Astrocyte (in vitro differentiated cells and primary cell): Measurements from ENCODE around the gene EDN2. TPM values are rescaled to one million over a fixed set of nuclear protein-coding genes. Genes with fewer than 3 reads are reported as not detected.

ENCODE experiments used
- DNase-seq: peaks from one replicate; pipeline ENCODE4 v3.0.0-alpha.2; 2010; ENCODE audit warnings: low read depth
- FAIRE-seq: peaks from 2 replicates; lab custom pipeline; 2011; peaks lifted over from hg19 to GRCh38; lab: Jason Lieb, UNC
- H2AFZ ChIP-seq: 2 replicates; pipeline ENCODE4 v1.6.0; 2012; ENCODE audit warnings: low read depth, low read length, inconsistent platforms
- H3K27ac ChIP-seq: 2 replicates; pipeline ENCODE4 v1.5.1; 2011; ENCODE audit warnings: low read depth, low read length, inconsistent platforms
- H3K27me3 ChIP-seq: 2 replicates; pipeline ENCODE4 v1.6.0; 2011; ENCODE audit warnings: low read length, inconsistent platforms; ENCODE audit not compliant: insufficient read depth
- H3K36me3 ChIP-seq: 2 replicates; pipeline ENCODE4 v1.5.1; 2011; ENCODE audit warnings: low read length, inconsistent platforms; ENCODE audit not compliant: insufficient read depth
- H3K4me1 ChIP-seq: 2 replicates; pipeline ENCODE4 v1.5.1; 2011; ENCODE audit warnings: low read length, inconsistent platforms; ENCODE audit not compliant: insufficient read depth
- H3K4me2 ChIP-seq: 2 replicates; pipeline ENCODE4 v1.6.0; 2012; ENCODE audit warnings: low read length, inconsistent platforms
- H3K4me3 ChIP-seq: 2 replicates; pipeline ENCODE4 v1.5.1; 2011; ENCODE audit warnings: low read depth, mild to moderate bottlenecking, low read length, inconsistent platforms; ENCODE audit not compliant: insufficient read depth
- H3K79me2 ChIP-seq: 2 replicates; pipeline ENCODE4 v1.6.0; 2012; ENCODE audit warnings: mild to moderate bottlenecking, low read length, inconsistent platforms; ENCODE audit not compliant: insufficient read depth
- H3K9ac ChIP-seq: 2 replicates; pipeline ENCODE4 v1.6.0; 2012; ENCODE audit warnings: mild to moderate bottlenecking, low read length, inconsistent platforms
- H3K9me3 ChIP-seq: 2 replicates; pipeline ENCODE4 v1.5.1; 2012; ENCODE audit warnings: low read depth, mild to moderate bottlenecking, low read length, inconsistent platforms; ENCODE audit not compliant: insufficient read depth
- H4K20me1 ChIP-seq: 2 replicates; pipeline ENCODE4 v1.6.0; 2012; ENCODE audit warnings: low read length, inconsistent platforms; ENCODE audit not compliant: insufficient read depth
- H3K27ac Mint-ChIP-seq: one replicate; pipeline ENCODE4 v1.8.0; 2021; ENCODE audit warnings: mild to moderate bottlenecking, mixed read lengths; ENCODE audit not compliant: unreplicated experiment
- H3K27me3 Mint-ChIP-seq: one replicate; pipeline ENCODE4 v1.8.0; 2021; ENCODE audit warnings: low read depth, mixed read lengths; ENCODE audit not compliant: unreplicated experiment
- H3K36me3 Mint-ChIP-seq: one replicate; pipeline ENCODE4 v1.8.0; 2021; ENCODE audit warnings: low read depth, mixed read lengths; ENCODE audit not compliant: unreplicated experiment
- H3K4me1 Mint-ChIP-seq: one replicate; pipeline ENCODE4 v1.8.0; 2021; ENCODE audit warnings: low read depth, mixed read lengths; ENCODE audit not compliant: unreplicated experiment
- H3K4me3 Mint-ChIP-seq: one replicate; pipeline ENCODE4 v1.8.0; 2021; ENCODE audit warnings: mild to moderate bottlenecking, moderate library complexity, mixed read lengths; ENCODE audit not compliant: unreplicated experiment
- H3K9me3 Mint-ChIP-seq: one replicate; pipeline ENCODE4 v1.8.0; 2021; ENCODE audit warnings: mild to moderate bottlenecking, mixed read lengths; ENCODE audit not compliant: unreplicated experiment
- CTCF ChIP-seq: IDR thresholded peaks from 2 replicates; pipeline ENCODE4 v1.5.1; 2011; ENCODE audit warnings: low read depth, mild to moderate bottlenecking, inconsistent platforms, low read length, moderate library complexity; ENCODE audit not compliant: insufficient read depth
- EZH2 ChIP-seq: IDR thresholded peaks from 2 replicates; pipeline ENCODE4 v1.6.1; 2012; ENCODE audit warnings: mild to moderate bottlenecking, low read length, inconsistent platforms; ENCODE audit not compliant: insufficient read depth
- total RNA-seq: library from RNA; stranded (reverse); gene quantifications from 2 replicates; pipeline ENCODE4 v1.2.1, GENCODE V29; 2021

Gene EDN2
- total RNA-seq, 1 donor from 2014 or later = 0.45 TPM

- no peaks in the 10 kb centered on the region for H3K79me2 ChIP-seq
- no peak overlapping the region for H3K4me3 ChIP-seq
- no peak overlapping the region for H2AFZ ChIP-seq
- Mint-ChIP-seq H3K4me1 (peaks cover 42% of the 10 kb centered on the region), H3K36me3 (no peaks in the 10 kb centered on the region), H3K27ac (no peak overlapping the region), H3K27me3 (peaks cover 21% of the 10 kb centered on the region), H3K4me3 (no peak overlapping the region), H3K9me3 (no peaks in the 10 kb centered on the region)
- no peaks in the 10 kb centered on the region for H3K9me3 ChIP-seq
- peak overlapping the region; percentile 71 for H3K4me2 ChIP-seq
- no peak for TF ChIP-seq CTCF
- no peak for TF ChIP-seq EZH2
- peak overlapping the region; percentile 41 for H3K27ac ChIP-seq
- H4K20me1 ChIP-seq = no peaks in the 10 kb centered on the region
- peak overlapping the region; percentile 41 for H3K9ac ChIP-seq
- no peak for FAIRE-seq
- no peaks in the 10 kb centered on the region for H3K27me3 ChIP-seq
- no peaks in the 10 kb centered on the region for H3K36me3 ChIP-seq
- DNase-seq = no peak
- H3K4me1 ChIP-seq = peaks cover 45% of the 10 kb centered on the region
Measured at GRCh38 chr1:41433501-41433900, 51.0 kb downstream of the EDN2 start.

- peak overlapping the region; percentile 41 for H3K27ac ChIP-seq
- H4K20me1 ChIP-seq = no peaks in the 10 kb centered on the region
- H3K4me2 ChIP-seq = peak overlapping the region; percentile 71
- peak; percentile 81 for TF ChIP-seq CTCF
- TF ChIP-seq EZH2 = no peak
- H3K27me3 ChIP-seq = no peaks in the 10 kb centered on the region
- H3K9ac ChIP-seq = peak overlapping the region; percentile 41
- peak overlapping the region; percentile 49 for H2AFZ ChIP-seq
- Mint-ChIP-seq H3K4me1 (peaks cover 42% of the 10 kb centered on the region), H3K4me3 (no peak overlapping the region), H3K9me3 (no peaks in the 10 kb centered on the region), H3K36me3 (no peaks in the 10 kb centered on the region), H3K27ac (peak overlapping the region; percentile 26), H3K27me3 (peaks cover 25% of the 10 kb centered on the region)
- FAIRE-seq = peak; percentile 54
- no peaks in the 10 kb centered on the region for H3K79me2 ChIP-seq
- no peak overlapping the region for H3K4me3 ChIP-seq
- H3K36me3 ChIP-seq = no peaks in the 10 kb centered on the region
- H3K4me1 ChIP-seq = peaks cover 45% of the 10 kb centered on the region
- no peaks in the 10 kb centered on the region for H3K9me3 ChIP-seq
- peak; percentile 87 for DNase-seq
Measured at GRCh38 chr1:41432481-41433280, 51.8 kb downstream of the EDN2 start.
